ENCODE results near the gene DNAJC7.
"Not testable (repeated sequence)": the region's sequence is repeated elsewhere in the genome, so short reads cannot be mapped to it uniquely, and the experiment has no call there.

Gene DNAJC7

DNA sequence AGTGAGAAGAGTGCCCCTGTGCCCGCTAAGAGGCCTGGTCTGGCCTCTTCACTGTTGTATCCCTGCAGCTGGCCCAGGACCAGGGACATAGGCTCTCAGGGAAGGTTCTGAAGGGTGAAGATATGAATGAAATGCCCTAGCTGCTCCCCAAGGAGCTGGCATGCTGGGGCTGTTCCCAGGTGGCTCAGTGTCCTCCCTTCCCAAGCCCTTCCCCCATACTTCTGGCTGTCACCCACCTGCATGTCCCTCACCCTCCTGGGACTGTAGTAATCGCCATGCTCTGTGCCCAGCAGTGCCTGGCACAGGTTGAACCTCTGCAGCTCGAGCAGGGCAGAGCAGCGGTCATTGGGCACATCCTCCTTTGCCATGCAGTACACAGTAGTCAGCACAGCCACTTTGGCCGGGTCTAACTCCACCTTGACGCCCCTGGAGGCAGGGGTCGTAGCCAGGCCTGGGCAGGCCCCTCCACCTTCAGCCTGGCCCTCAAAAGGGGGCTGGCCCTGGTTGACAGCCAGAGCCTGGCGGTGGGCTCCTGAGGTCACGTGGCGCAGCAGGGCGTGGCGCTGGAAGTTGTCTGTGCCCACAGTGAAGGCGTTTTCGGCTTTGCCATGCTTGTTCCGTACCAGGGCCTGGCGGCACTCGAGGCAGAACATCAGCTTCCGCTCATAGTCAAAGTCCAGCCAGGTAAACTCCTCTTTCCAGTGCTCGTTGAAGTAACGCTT, 25.5 kb upstream of the DNAJC7 start:
- FAIRE-seq (no peak), DNase-seq (ENCODE audit: extremely low spot score, insufficient read length, low read depth) (no peak)

DNA sequence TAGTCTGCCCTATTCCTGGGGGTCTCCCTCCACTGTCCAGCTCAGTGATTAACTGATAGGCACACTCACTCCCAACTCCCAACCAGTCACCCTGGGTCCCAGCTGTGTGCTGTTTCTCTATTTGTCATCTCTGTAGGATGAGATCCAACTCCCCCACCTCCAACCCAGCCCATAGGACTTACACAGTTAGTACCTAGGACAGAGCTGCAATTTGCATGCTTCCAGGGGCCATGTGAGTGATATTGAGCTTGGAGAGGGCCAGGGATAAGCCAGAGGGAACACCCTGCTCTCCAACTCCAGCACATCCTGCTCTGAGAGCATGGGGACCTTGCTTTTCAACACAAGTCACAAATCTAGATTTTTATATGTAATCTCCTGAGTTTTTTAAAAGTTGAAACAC, 24.4 kb upstream of the DNAJC7 start:
- DNase-seq (ENCODE audit: extremely low spot score, insufficient read length, low read depth) (no peak), FAIRE-seq (no peak)

GRCh38 chr17:42040818-42041217, 23.6 kb upstream of the DNAJC7 start:
- DNase-seq (ENCODE audit: extremely low spot score, insufficient read length, low read depth) (no peak), FAIRE-seq (no peak)

DNA sequence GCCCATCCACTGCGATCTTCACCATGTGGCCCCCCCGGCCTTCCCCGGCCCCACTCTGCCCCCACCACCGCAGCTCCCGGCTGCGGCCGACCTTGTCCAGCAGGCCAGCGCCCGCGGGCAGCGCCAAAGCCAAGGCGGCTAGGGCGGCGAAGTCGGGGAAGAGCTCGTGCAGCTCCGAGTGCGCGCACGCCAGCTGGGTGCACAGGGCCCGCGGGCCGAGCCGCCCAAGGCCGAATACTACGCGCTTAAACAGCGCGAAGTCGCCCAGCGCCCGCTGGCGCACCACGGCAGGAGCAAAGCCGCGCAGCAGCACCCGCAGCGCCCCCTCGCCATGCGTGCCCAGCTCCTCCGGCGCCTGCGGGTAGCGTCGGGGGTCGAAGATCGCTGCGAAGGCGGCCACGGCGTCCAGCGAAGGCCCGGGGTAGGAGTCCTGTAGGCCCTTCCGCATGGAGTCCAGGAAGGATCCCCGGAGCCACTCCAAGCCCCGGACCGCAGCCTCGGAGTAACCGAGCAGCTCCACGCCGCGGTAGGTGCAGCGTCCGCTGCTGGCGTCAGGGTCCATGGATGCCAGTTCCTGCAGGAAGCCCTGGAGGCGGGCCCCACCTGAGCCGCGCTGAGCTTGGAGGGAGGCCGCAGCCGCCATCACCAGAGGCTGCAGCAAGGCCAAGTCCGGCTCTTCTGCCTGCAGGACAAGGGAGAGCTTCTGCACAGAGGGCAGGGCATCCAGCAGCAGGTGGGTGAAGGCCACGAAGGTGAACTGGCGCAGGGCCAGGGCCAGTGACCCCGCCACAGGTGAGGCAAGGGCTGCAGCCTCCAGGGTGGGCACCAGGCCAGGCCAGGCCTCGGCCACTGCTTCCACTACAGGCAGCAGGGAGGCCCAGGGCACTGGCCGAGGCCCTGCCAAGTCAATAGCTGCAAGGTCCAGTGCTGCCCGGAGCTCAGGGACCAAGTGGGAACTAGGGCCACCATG, 22.8 kb upstream of the DNAJC7 start:
- FAIRE-seq (no peak), DNase-seq (ENCODE audit: extremely low spot score, insufficient read length, low read depth) (no peak)

GRCh38 chr17:42038221-42038973, 21.2 kb upstream of the DNAJC7 start:
- FAIRE-seq: no peak
- no peak for DNase-seq (ENCODE audit: extremely low spot score, insufficient read length, low read depth)

GRCh38 chr17:42034059-42034458, 16.8 kb upstream of the DNAJC7 start:
- FAIRE-seq (peak; percentile 38), DNase-seq (ENCODE audit: extremely low spot score, insufficient read length, low read depth) (no peak)

- DNase-seq (ENCODE audit: extremely low spot score, insufficient read length, low read depth) (no peak), FAIRE-seq (no peak)
These were observed 14.3 kb upstream of the DNAJC7 start for GRCh38 chr17:42031584-42031983.

DNA sequence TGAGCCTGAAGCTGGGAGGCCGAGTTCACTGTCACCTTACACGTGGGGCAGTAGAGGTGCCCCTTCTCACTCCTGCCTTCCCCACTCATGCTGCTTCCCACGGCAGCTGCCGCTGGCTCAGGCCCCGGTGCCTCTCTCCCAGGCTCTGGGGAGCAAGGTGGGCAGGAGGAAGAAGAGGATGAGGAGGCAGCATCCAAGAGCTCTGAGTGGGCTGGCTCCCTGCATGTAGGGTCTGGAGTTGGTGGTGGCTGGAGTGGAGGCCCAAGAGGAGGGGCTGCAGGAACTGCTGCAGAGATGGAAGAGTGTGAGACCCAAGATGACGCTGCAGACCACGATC, 11.5 kb upstream of the DNAJC7 start:
- DNase-seq (ENCODE audit: extremely low spot score, insufficient read length, low read depth): no peak
- FAIRE-seq: no peak

- FAIRE-seq: no peak
- no peak for DNase-seq (ENCODE audit: extremely low spot score, insufficient read length, low read depth)
These were observed 10.9 kb upstream of the DNAJC7 start for GRCh38 chr17:42027961-42028790.

DNA sequence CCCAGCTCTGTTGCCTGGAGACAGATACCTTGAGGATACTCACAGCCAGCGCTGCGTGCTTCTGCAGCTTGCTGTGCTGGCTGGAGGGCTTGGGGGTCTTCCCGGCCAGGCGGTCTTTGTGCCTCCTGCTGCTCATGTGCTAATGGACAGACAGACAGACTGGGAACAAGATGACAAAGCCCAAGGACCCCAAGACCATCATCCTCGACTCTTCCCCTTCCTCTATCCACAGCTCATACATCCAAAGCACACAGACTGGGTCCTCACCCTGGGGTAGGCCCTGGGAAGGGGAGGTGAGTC, 10.3 kb upstream of the DNAJC7 start:
- FAIRE-seq (no peak), DNase-seq (ENCODE audit: extremely low spot score, insufficient read length, low read depth) (no peak)

DNA sequence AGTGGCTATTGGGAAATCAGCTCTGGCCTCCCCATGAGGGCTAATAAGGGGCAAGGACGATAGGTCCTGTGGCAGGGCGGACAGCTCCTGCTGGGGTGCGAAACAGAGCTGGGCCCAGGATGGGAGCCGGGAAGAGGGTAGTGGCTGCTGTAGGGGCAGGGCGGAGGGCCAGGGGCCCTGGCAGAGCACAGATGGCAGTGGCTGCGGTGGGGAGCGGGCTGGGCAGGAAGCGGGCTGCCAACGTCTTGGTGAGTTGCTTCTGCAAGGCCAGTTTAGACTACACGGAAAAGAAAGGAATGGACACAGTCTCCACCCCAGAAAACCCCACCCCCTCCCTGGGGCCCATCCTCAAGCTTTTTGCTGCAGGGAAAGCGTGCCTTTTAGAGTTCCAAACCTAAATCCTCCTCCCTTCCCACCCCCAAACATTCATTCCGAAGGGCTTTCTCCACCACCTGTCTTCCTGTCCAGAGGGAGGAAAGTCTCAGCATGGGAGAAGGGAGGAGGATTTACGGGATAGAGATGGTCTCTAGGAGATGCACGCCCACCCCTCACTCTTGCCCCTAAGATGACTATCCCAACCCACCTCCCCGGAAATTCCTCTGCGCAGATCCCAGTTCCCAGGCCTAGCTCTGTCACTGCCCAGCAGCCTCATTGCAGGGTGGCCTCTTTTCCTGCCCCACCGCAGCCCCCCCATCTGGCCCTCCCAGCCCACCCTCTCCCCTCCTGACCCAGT, 9.8 kb upstream of the DNAJC7 start:
- no peak for DNase-seq (ENCODE audit: extremely low spot score, insufficient read length, low read depth)
- no peak for FAIRE-seq

- DNase-seq (ENCODE audit: extremely low spot score, insufficient read length, low read depth): no peak
- no peak for FAIRE-seq
These were observed 8.7 kb upstream of the DNAJC7 start for GRCh38 chr17:42025936-42026335.

- DNase-seq (ENCODE audit: extremely low spot score, insufficient read length, low read depth) (no peak), FAIRE-seq (no peak)
These were observed 7.9 kb upstream of the DNAJC7 start for GRCh38 chr17:42025191-42025579.

- FAIRE-seq: no peak
- DNase-seq (ENCODE audit: extremely low spot score, insufficient read length, low read depth): no peak
These were observed 6.5 kb upstream of the DNAJC7 start for GRCh38 chr17:42023524-42024349.

- not testable (repeated sequence) for FAIRE-seq; DNase-seq (ENCODE audit: extremely low spot score, insufficient read length, low read depth)
These were observed 3.6 kb upstream of the DNAJC7 start for GRCh38 chr17:42020845-42021244.

DNA sequence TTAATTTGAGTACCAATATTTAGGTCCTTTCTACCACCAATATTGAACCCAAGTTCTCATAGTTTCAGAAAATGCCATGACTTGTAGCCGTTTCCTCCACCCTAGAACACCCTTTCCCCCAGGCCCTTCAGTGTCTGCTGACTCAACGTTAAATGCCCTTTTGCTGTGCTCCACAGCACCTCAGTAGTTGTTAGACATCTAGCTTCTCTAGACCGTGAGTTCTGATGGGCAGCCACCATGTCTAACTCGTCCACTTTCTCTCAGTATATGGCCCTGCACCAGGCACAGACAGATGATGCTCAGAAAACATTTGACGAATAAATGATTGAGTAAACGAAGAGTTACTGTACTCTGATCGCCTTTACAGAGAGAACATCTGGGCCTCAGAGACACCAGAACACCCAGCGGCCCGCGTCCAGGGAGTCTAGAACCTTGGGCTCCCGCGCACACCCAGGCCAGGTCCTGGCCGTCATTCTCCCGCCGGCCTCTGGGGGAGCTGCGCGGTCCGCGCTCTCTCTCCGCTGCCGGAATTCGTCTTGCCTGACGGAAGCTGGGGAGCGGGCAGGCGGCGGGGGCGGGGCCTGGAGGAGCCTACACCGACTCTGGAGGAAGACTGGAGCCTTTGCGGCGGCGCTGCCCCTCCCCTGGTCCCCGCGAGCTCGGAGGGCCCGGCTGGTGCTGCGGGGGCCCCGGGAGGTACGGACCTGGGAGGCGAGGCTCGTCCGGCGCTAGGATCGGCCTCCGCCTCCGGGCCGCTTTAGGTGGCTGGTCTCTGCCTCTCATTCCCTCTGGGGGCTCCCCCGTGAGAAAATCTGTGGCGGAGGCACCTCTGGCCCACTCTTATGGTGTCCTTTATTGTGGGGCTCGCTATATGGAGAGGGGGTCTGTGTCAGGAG, 2.5 kb upstream of the DNAJC7 start, which contains the start of gene NKIRAS2:
NKIRAS2 (plus strand) TSS at position 582 of the 896 bp plus-strand sequence. CDS start 1,488 bp downstream, outside the sequence.
- FAIRE-seq (peak; percentile 72), DNase-seq (ENCODE audit: extremely low spot score, insufficient read length, low read depth) (peak; percentile 90)

DNA sequence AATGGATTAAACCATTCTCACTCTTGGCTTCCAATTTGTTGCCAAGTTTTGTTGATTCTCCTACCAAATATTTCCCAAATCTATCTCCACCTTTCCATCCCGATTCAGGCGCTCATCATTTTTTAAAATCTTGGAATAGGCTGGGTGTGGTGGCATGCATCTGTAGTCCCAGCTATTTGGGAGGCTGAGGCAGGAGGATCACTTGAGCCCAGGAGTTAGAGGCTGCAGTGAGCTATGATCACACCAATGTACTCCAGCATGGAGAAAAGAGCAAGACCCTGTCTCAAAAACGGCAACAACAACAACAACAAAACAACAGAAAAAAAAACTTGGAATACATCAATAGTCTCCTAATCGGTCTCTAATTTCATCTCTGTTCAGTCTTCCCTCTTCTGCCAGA, 1.7 kb upstream of the DNAJC7 start:
- no peak for DNase-seq (ENCODE audit: extremely low spot score, insufficient read length, low read depth)
- no peak for FAIRE-seq

All from GM18507 (cell line).